ENCODE measurements around the gene HDAC3. TPM values are rescaled to one million over a fixed set of nuclear protein-coding genes. Genes with fewer than 3 reads are reported as not detected.
A peak's percentile ranks its signal among the peaks of the same experiment; 100 is the strongest.

HDAC3 gene
- total RNA-seq, 1 experiment from 2014 or later, result 91.9 TPM

GRCh38 chr5:141636106-141636412 lies 590 bp downstream of the HDAC3 start:
- H3K4me3 ChIP-seq (replicated peaks in 1 of 2; ENCODE audit: low read depth in 1 of 2, low read length in 2 of 2), result peak overlapping the region; percentile 78 to 96
- peak overlapping the region; percentile 98 for H3K4me2 ChIP-seq (ENCODE audit: low read length)
- ChIA-PET RAD21 (ENCODE audit: low non-redundant PET in 1 of 2, low total read pairs in 2 of 2, uncharacterized antibody in 2 of 2, unreplicated experiment in 2 of 2) (interaction anchor here in 1 of 2 experiments (1.0 kb wide), 1 partner anchor 266 kb away, joined by 3 read pairs; no protein-coding TSS in a partner anchor), CTCF (interaction anchor here (1.3 to 3.5 kb wide), 4 partner anchors 17 to 325 kb away, joined by 3 to 35 read pairs (median 15); partner anchors contain the start of gene DIAPH1), POLR2A (interaction anchor here (1.3 to 2.0 kb wide), 2 partner anchors 17 to 72 kb away, joined by 3 to 14 read pairs; partner anchors contain the start of gene DIAPH1)
- no peak overlapping the region for H2AFZ ChIP-seq (ENCODE audit: low read depth, low read length, poor library complexity, severe bottlenecking)
- TF ChIP-seq REST (IDR thresholded peaks at IDR 0.05; ENCODE audit: low read depth), result no peak
- no peak for TF ChIP-seq EZH2 (IDR thresholded peaks at IDR 0.05)
- TF ChIP-seq ZNF274 (IDR thresholded peaks at IDR 0.05; ENCODE audit: low read depth, low read length), result no peak
- TF ChIP-seq ZFX (IDR thresholded peaks at IDR 0.05), result no peak
- TF ChIP-seq TCF7L2 (IDR thresholded peaks at IDR 0.05; ENCODE audit: borderline replicate concordance, extremely low read depth, insufficient read depth, insufficient read length), result no peak
- no peak for TF ChIP-seq POLR2A (IDR thresholded peaks at IDR 0.05; ENCODE audit: borderline replicate concordance, extremely low read depth, insufficient read depth, insufficient read length)
- TF ChIP-seq EGR1 (IDR thresholded peaks at IDR 0.05; ENCODE audit: low read depth), result no peak
- no peak for TF ChIP-seq SP1 (IDR thresholded peaks at IDR 0.05; ENCODE audit: low read depth)
- no TSS peak for BruUV-seq (replicated peaks)
- H3K9me2 ChIP-seq (ENCODE audit: insufficient read depth), result no peaks in the 10 kb centered on the region
- peaks cover 54% of the 10 kb centered on the region for H3K79me2 ChIP-seq (ENCODE audit: insufficient read depth, low read length)
- DNase-seq (ENCODE audit: low read depth, low spot score) (no peak), ATAC-seq (no peak)
- peaks cover 7 to 10% of the 10 kb centered on the region in 2 experiments; a peak in 1 of 4 replicates for H3K36me3 ChIP-seq (ENCODE audit: control insufficient read depth in 1 of 2, insufficient read depth in 2 of 2, low read length in 2 of 2)
- no peaks in the 10 kb centered on the region for H4K20me1 ChIP-seq (ENCODE audit: insufficient read depth)
- H3K4me1 ChIP-seq (ENCODE audit: control insufficient read depth in 1 of 2, insufficient read depth in 2 of 2, low read length in 2 of 2), result peaks cover 5 to 25% of the 10 kb centered on the region in 2 experiments
- no peaks in the 10 kb centered on the region for H3K9me3 ChIP-seq (ENCODE audit: control insufficient read depth in 1 of 2, insufficient read depth in 1 of 2, low read depth in 1 of 2, low read length in 2 of 2)
- peak overlapping the region; percentile 76 for H3K9ac ChIP-seq (ENCODE audit: low read length)
- H3K27me3 ChIP-seq (ENCODE audit: insufficient read depth, low read length), result no peaks in the 10 kb centered on the region
- peak overlapping the region; percentile 62; the same call in 1 of the 2 replicates for H3K27ac ChIP-seq (ENCODE audit: low read depth, low read length)
- intact Hi-C loops (cut with micrococcal nuclease), result loop anchor here (1.0 kb wide), 1 partner anchor 17 kb away; no protein-coding TSS in a partner anchor
